ENCODE results near the gene SEC14L2.

SEC14L2 gene

GRCh38 chr22:30370641-30371230 is 26.1 kb upstream of the SEC14L2 start:
- H3K27ac ChIP-seq, result no peak overlapping the region
- TF ChIP-seq CTCF (conservative IDR thresholded peaks at IDR 0.05), result no peak

GRCh38 chr22:30371321-30371720 is 25.5 kb upstream of the SEC14L2 start:
- no peak overlapping the region for H3K27ac ChIP-seq
- TF ChIP-seq CTCF (conservative IDR thresholded peaks at IDR 0.05), result no peak

GRCh38 chr22:30371981-30372380 is 24.8 kb upstream of the SEC14L2 start:
- H3K27ac ChIP-seq, result no peak overlapping the region
- no peak for TF ChIP-seq CTCF (conservative IDR thresholded peaks at IDR 0.05)

GRCh38 chr22:30372915-30373314 is 23.9 kb upstream of the SEC14L2 start:
- no peak overlapping the region for H3K27ac ChIP-seq
- no peak for TF ChIP-seq CTCF (conservative IDR thresholded peaks at IDR 0.05)

- no peak for TF ChIP-seq CTCF (conservative IDR thresholded peaks at IDR 0.05)
- no peak overlapping the region for H3K27ac ChIP-seq
Measured at GRCh38 chr22:30373331-30374325, 23.2 kb upstream of the SEC14L2 start.

GRCh38 chr22:30375312-30375849 is 21.4 kb upstream of the SEC14L2 start:
- TF ChIP-seq CTCF (conservative IDR thresholded peaks at IDR 0.05), result no peak
- no peak overlapping the region for H3K27ac ChIP-seq

GRCh38 chr22:30380011-30380410 is 16.8 kb upstream of the SEC14L2 start:
- no peak for TF ChIP-seq CTCF (conservative IDR thresholded peaks at IDR 0.05)
- no peak overlapping the region for H3K27ac ChIP-seq

Data from VCaP (cell line).